Heart left ventricle (tissue), 16 donors: ENCODE data around the gene LAMA1. TPM values are rescaled to one million over a fixed set of nuclear protein-coding genes. Genes with fewer than 3 reads are reported as not detected.

ENCODE experiments used
- ATAC-seq, 4 donors: fragments of 200-7000 bp; cut with Tn5 transposase; one replicate each; pipeline ENCODE4 v1.9.1; 2020 to 2022; ENCODE audit warnings: moderate library complexity in 4 of 4, mild to moderate bottlenecking in 3 of 4, moderate number of reproducible peaks in 1 of 4
- DNase-seq, 5 donors: peaks; one replicate each; pipeline ENCODE4 v3.0.0-alpha.2; 2020
- H3K27ac ChIP-seq, 12 donors: fragments of 200-600 bp; sonication (generic) in 4 of 12; one replicate each; pipeline versions ENCODE4 v1.5.0 to v1.8.0; 2016 to 2022; ENCODE audit warnings: mild to moderate bottlenecking in 2 of 12
- H3K27me3 ChIP-seq, 9 donors: fragments of 200-600 bp; sonication (generic) in 2 of 9; one replicate each; pipeline versions ENCODE4 v1.5.1 to v1.8.0; 2016 to 2022; ENCODE audit warnings: mild to moderate bottlenecking in 3 of 9
- H3K36me3 ChIP-seq, 9 donors: fragments of 200-600 bp; sonication (generic) in 2 of 9; one replicate each; pipeline versions ENCODE4 v1.5.0 to v1.8.0; 2018 to 2022; ENCODE audit warnings: mild to moderate bottlenecking in 2 of 9
- H3K4me1 ChIP-seq, 12 donors: fragments of 200-600 bp; sonication (generic) in 4 of 12; one replicate each; pipeline versions ENCODE4 v1.5.0 to v1.8.0; 2016 to 2022; ENCODE audit warnings: mild to moderate bottlenecking in 3 of 12
- H3K4me3 ChIP-seq, 12 donors: fragments of 200-600 bp; sonication (generic) in 4 of 12; one replicate each; pipeline versions ENCODE4 v1.5.0 to v1.8.0; 2017 to 2022; ENCODE audit warnings: mild to moderate bottlenecking in 9 of 12, moderate library complexity in 4 of 12
- H3K9me3 ChIP-seq, 12 donors: fragments of 200-600 bp; sonication (generic) in 4 of 12; one replicate each; pipeline versions ENCODE4 v1.5.0 to v1.8.0; 2016 to 2022; ENCODE audit warnings: mild to moderate bottlenecking in 1 of 12
- CTCF ChIP-seq, 12 donors: fragments of 200-600 bp; sonication (generic) in 4 of 12; IDR thresholded peaks; one replicate each; pipeline versions ENCODE4 v1.5.0 to v1.8.0; 2018 to 2022; ENCODE audit warnings: antibody characterized with exemption in 12 of 12, mild to moderate bottlenecking in 5 of 12
- POLR2A ChIP-seq, 2 donors: fragments of 450-650 bp; IDR thresholded peaks; one replicate each; pipeline ENCODE4 v1.6.1; 2017; ENCODE audit warnings: antibody characterized with exemption in 2 of 2, mild to moderate bottlenecking in 2 of 2, moderate library complexity in 2 of 2
- WGBS, 4 donors: extraction: QIAGEN DNeasy Blood & Tissue Kit in 2 of 4; methylation state at CpG; one replicate each; pipeline versions ENCODE4 v1.1.5 to v1.1.7; 2013 to 2018; 5-methylcytosine and 5-hydroxymethylcytosine counted together
- intact Hi-C, 10 donors: fragments of 100-400 bp; cut with DNase I; formaldehyde crosslinking; loops; one replicate each; pipeline versions ENCODE4 v1.11.1 to v1.14.2; 2022
- polyA plus RNA-seq, 2 donors: library from polyadenylated mRNA; stranded (reverse); fragments of 200-250 nt; gene quantifications; one replicate each; pipeline ENCODE4 v1.2.3, GENCODE V29; 2013
- total RNA-seq, 9 donors: library from RNA; depleted of rRNA in 2 of 9; stranded (reverse); fragments of >200 nt in 2 of 9; fragmentation: NEBNext Ultra II Directional in 3 of 9; extraction: Animal tissue kit (Norgen Biotek cat#: 25700) in 3 of 9; gene quantifications; one replicate each; pipeline versions ENCODE4 v1.1.0 to v1.2.4, GENCODE V29; 2016 to 2023
- donor health status: ischemic (EF 13 %, LVEDD 7.1; RV severe dilation, severe dysfunction).
- donor health status: healthy with polysubstance abuse.
- donor health status: DM: no; HTN: yes; CAD: no.
- donor health status: DM: no; HTN: no; CAD: no.
- donor health status: ischemic (EF 25% LVEDD 6.9; RV normal size, moderate dysfunction).
- donor health status: ischemic (EF 25% LVEDD 5.7; RV mildly dilated, moderate dysfunction).
- donor health status: healthy.
- donor health status: DM: yes; HTN: yes; CAD: no.
- donor health status: ischemic (EF 35%, LVEDD 5.7; RV mildly dilated, moderate dysfunction).
- donor health status: nonischemic (EF 11% LVEDD 7.7; RV severe dilation, severe dysfunction).
- donor health status: DM: yes; HTN: yes; CAD: no.
- donor health status: PGD.
- donor health status: ischemic (EF 29% LVEDD 5.4; RV normal size, mild dysfunction).
- donor health status: nonischemic (EF 23%, LVEDD 6.1; RV moderate dilation, normal function).

LAMA1 gene
- total and polyA plus RNA-seq, 11 donors, result 0.04 to 1.7 (median 0.28) TPM

DNA sequence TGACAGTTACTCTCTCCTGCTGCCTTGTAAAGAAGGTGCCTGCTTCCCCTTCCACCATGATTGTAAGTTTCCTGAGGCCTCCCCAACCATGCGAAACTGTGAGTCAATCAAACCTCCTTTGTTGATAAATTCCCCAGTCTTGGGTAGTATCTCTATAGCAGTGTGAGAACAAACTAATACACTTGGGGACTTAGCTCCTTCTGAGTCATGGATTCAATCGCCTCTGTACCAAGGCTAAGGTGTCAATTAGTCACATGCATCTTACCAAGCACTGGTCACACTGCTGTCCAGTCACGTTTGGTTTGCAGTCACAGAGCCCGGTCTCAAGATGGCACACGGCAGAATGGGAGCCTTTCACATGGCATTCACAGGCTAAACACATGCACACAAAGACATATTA lies 100.6 kb downstream of the LAMA1 start:
- intact Hi-C loops, result loop anchor here in 1 of 10 donors (10.0 kb wide), 1 partner anchor 62 kb away; no protein-coding TSS in a partner anchor
- Histone ChIP-seq H3K4me3 (no peak overlapping the region), H3K27me3 (no peaks in the 10 kb centered on the region), H3K9me3 (no peaks in the 10 kb centered on the region), H3K36me3 (no peaks in the 10 kb centered on the region), H3K4me1 (no peaks in the 10 kb centered on the region), H3K27ac (no peak overlapping the region)
- 84 to 95% (median 88%) methylated on average over 5 of the region's 5 CpGs for WGBS, 4 donors
- DNase-seq (no peak), ATAC-seq (no peak)
- TF ChIP-seq CTCF (IDR thresholded peaks at IDR 0.05) (no peak), POLR2A (IDR thresholded peaks at IDR 0.05) (no peak)

DNA sequence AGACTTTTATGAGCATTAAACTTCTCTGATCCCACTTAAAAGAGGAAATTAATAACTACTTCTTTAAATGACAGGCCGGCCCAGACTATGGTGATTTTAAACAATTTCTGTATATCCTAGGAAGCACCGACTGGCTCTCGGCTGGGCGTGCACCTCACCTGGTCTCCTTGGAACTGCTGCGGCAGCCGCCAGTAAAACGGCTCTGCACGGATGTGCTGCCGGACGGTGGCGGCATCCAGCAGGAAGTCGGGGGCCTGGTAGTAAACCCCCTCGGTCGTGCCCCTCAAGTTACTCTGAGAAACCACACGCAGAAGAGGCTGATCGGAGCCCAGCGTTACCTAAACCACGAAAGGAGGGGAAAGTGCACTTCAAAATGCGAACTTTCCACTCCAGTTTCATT lies 106.5 kb downstream of the LAMA1 start:
- H3K27ac ChIP-seq, result no peak overlapping the region
- H3K27me3 ChIP-seq, result peaks cover 0 to 4% (median 0%) of the 10 kb centered on the region in 9 donors
- H3K36me3 ChIP-seq, result no peaks in the 10 kb centered on the region
- no peak for TF ChIP-seq POLR2A (IDR thresholded peaks at IDR 0.05)
- TF ChIP-seq CTCF (IDR thresholded peaks at IDR 0.05), result no peak
- H3K9me3 ChIP-seq, result no peaks in the 10 kb centered on the region
- no peak for DNase-seq
- ATAC-seq, result no peak
- no peaks in the 10 kb centered on the region for H3K4me1 ChIP-seq
- intact Hi-C loops, result loop anchor here in 1 of 10 donors (10.0 kb wide), 1 partner anchor 56 kb away; no protein-coding TSS in a partner anchor
- 73 to 86% (median 81%) methylated on average over 19 of the region's 19 CpGs for WGBS, 4 donors
- H3K4me3 ChIP-seq, result no peak overlapping the region

GRCh38 chr18:7004009-7004408 lies 113.6 kb downstream of the LAMA1 start:
- DNase-seq (no peak), ATAC-seq (no peak)
- intact Hi-C loops, result no loop called here
- 92 to 95% (median 92%) methylated on average over 6 of the region's 6 CpGs for WGBS, 4 donors
- Histone ChIP-seq H3K9me3 (no peaks in the 10 kb centered on the region), H3K4me3 (no peak overlapping the region), H3K27me3 (peaks cover 0 to 20% (median 0%) of the 10 kb centered on the region in 9 donors), H3K4me1 (no peaks in the 10 kb centered on the region), H3K36me3 (no peaks in the 10 kb centered on the region), H3K27ac (no peak overlapping the region)
- TF ChIP-seq POLR2A (IDR thresholded peaks at IDR 0.05), result no peak
- no peak for TF ChIP-seq CTCF (IDR thresholded peaks at IDR 0.05)

GRCh38 chr18:7002107-7002506 lies 115.5 kb downstream of the LAMA1 start:
- ATAC-seq (no peak), DNase-seq (no peak)
- no peak overlapping the region for H3K4me3 ChIP-seq
- TF ChIP-seq POLR2A (IDR thresholded peaks at IDR 0.05) (no peak), CTCF (IDR thresholded peaks at IDR 0.05) (no peak)
- no peaks in the 10 kb centered on the region for H3K4me1 ChIP-seq
- 42 to 48% (median 45%) methylated on average over 3 of the region's 3 CpGs for WGBS, 4 donors
- H3K27me3 ChIP-seq, result peaks cover 0 to 16% (median 0%) of the 10 kb centered on the region in 9 donors
- no peak overlapping the region for H3K27ac ChIP-seq
- intact Hi-C loops, result no loop called here
- no peaks in the 10 kb centered on the region for H3K36me3 ChIP-seq
- no peaks in the 10 kb centered on the region for H3K9me3 ChIP-seq
